OCI-LY1 (cell line): ENCODE results near the gene REEP5.
"Not testable (repeated sequence)": the region's sequence is repeated elsewhere in the genome, so short reads cannot be mapped to it uniquely, and the experiment has no call there.

ENCODE experiments used
- H2AFZ ChIP-seq: fragments of 200-600 bp; sonication (generic), shearing (Covaris generic); 2 replicates; pipeline ENCODE4 v1.6.0; 2014; ENCODE audit warnings: antibody characterized with exemption, mild to moderate bottlenecking, low read length
- H3F3A ChIP-seq: fragments of 200-600 bp; sonication (generic), shearing (Covaris generic); 2 replicates; pipeline ENCODE4 v1.6.0; 2014; ENCODE audit warnings: mild to moderate bottlenecking, antibody characterized with exemption, low read length, moderate library complexity; ENCODE audit not compliant: insufficient read depth
- H3K27ac ChIP-seq: fragments of 200-600 bp; sonication (generic); 2 replicates; pipeline ENCODE4 v1.5.1; 2014; ENCODE audit warnings: low read length, mixed run types, mild to moderate bottlenecking, low read depth; ENCODE audit not compliant: poor library complexity, severe bottlenecking
- H3K27me3 ChIP-seq: fragments of 200-600 bp; sonication (generic); 2 replicates; pipeline ENCODE4 v1.6.0; 2014; ENCODE audit warnings: antibody characterized with exemption, mild to moderate bottlenecking, low read length, moderate library complexity; ENCODE audit not compliant: insufficient read depth
- H3K36me3 ChIP-seq: fragments of 200-600 bp; sonication (generic); 2 replicates; pipeline ENCODE4 v1.6.1; 2014; ENCODE audit warnings: mild to moderate bottlenecking, antibody characterized with exemption, low read length, moderate library complexity, mixed read lengths; ENCODE audit not compliant: insufficient read depth
- H3K4me1 ChIP-seq: fragments of 200-600 bp; sonication (generic); 2 replicates; pipeline ENCODE4 v1.5.1; 2014; ENCODE audit warnings: mild to moderate bottlenecking, low read length, moderate library complexity; ENCODE audit not compliant: insufficient read depth, severe bottlenecking
- H3K4me2 ChIP-seq: fragments of 200-600 bp; sonication (generic), shearing (Covaris generic); 2 replicates; pipeline ENCODE4 v1.6.1; 2014; ENCODE audit warnings: low read length
- H3K4me3 ChIP-seq: fragments of 200-600 bp; sonication (generic); 2 replicates; pipeline ENCODE4 v1.5.1; 2014; ENCODE audit warnings: low read length, low read depth, mild to moderate bottlenecking, mixed read lengths; ENCODE audit not compliant: poor library complexity, severe bottlenecking
- H3K79me2 ChIP-seq: fragments of 200-600 bp; shearing (Covaris generic); 2 replicates; pipeline ENCODE4 v1.6.1; 2016; ENCODE audit warnings: mixed run types, low read length, mixed read lengths; ENCODE audit not compliant: insufficient read depth
- H3K9ac ChIP-seq: fragments of 200-600 bp; sonication (generic), shearing (Covaris generic); 2 replicates; pipeline ENCODE4 v1.6.1; 2014; ENCODE audit warnings: mild to moderate bottlenecking, low read length, mixed read lengths
- H3K9me2 ChIP-seq: fragments of 200-600 bp; sonication (generic), shearing (Covaris generic); 2 replicates; pipeline ENCODE4 v1.6.1; 2014; ENCODE audit warnings: low read depth, mild to moderate bottlenecking, low read length, mixed read lengths
- H3K9me3 ChIP-seq: fragments of 200-600 bp; shearing (Covaris generic); 2 replicates; pipeline ENCODE4 v1.6.1; 2014; ENCODE audit warnings: low read length, mixed read lengths
- H4K20me1 ChIP-seq: fragments of 200-600 bp; sonication (generic), shearing (Covaris generic); 2 replicates; pipeline ENCODE4 v1.6.0; 2016; ENCODE audit warnings: mild to moderate bottlenecking, low read length; ENCODE audit not compliant: insufficient read depth
- EZH2 ChIP-seq: fragments of 200-600 bp; sonication (generic), shearing (Covaris generic); IDR thresholded peaks from 2 replicates; pipeline ENCODE4 v1.8.0; 2017; ENCODE audit warnings: borderline replicate concordance, mixed run types, mild to moderate bottlenecking, antibody characterized with exemption, low read length, moderate library complexity, mixed read lengths
- TF ChIP-seq, protein P1 (sequence below): fragments of 200-600 bp; sonication (generic), shearing (Covaris generic); IDR thresholded peaks from 2 replicates; pipeline ENCODE4 v1.5.1; 2017; ENCODE audit warnings: mild to moderate bottlenecking, antibody characterized with exemption, low read length, moderate library complexity, mixed read lengths

The REEP5 gene

DNA sequence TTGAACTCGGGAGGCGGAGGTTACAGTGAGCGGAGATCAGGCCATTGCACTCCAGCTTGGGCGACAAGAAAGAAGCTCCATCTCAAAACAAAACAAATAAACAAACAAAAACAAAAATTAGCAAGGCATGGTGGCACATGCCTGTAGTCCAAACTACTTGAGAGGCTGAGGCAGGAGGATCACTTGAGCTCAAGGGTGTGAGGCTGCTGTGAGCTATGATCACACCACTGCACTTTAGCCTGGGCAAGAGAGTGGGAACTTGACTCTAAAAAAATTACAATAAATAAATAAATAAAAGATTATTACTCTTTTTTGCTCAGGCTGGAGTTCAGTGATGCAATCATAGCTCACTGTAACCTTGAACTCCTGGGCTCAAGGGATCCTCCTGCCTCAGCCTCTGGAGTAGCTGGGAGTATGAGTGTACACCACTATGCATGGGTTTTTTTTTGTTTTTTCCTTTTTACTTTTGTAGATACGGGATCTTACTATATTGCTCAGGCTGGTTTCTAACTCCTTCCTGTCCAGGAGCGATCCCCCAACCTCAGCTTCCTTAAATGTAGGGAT lies 45.6 kb upstream of the REEP5 start:
- H2AFZ ChIP-seq = no peak overlapping the region
- H3K36me3 ChIP-seq = no peaks in the 10 kb centered on the region

GRCh38 chr5:112965733-112966306 lies 43.8 kb upstream of the REEP5 start:
- Histone ChIP-seq H2AFZ (no peak overlapping the region), H3K4me3 (no peak overlapping the region), H4K20me1 (no peaks in the 10 kb centered on the region), H3K27ac (no peak overlapping the region), H3K79me2 (no peaks in the 10 kb centered on the region), H3K4me1 (peaks cover 22% of the 10 kb centered on the region), H3K4me2 (no peak overlapping the region), H3F3A (no peaks in the 10 kb centered on the region), H3K36me3 (no peaks in the 10 kb centered on the region), H3K9me3 (no peaks in the 10 kb centered on the region), H3K9me2 (no peaks in the 10 kb centered on the region), H3K9ac (no peak overlapping the region), H3K27me3 (no peaks in the 10 kb centered on the region)
- TF ChIP-seq, protein P1, sequence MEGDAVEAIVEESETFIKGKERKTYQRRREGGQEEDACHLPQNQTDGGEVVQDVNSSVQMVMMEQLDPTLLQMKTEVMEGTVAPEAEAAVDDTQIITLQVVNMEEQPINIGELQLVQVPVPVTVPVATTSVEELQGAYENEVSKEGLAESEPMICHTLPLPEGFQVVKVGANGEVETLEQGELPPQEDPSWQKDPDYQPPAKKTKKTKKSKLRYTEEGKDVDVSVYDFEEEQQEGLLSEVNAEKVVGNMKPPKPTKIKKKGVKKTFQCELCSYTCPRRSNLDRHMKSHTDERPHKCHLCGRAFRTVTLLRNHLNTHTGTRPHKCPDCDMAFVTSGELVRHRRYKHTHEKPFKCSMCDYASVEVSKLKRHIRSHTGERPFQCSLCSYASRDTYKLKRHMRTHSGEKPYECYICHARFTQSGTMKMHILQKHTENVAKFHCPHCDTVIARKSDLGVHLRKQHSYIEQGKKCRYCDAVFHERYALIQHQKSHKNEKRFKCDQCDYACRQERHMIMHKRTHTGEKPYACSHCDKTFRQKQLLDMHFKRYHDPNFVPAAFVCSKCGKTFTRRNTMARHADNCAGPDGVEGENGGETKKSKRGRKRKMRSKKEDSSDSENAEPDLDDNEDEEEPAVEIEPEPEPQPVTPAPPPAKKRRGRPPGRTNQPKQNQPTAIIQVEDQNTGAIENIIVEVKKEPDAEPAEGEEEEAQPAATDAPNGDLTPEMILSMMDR = no peak
- no peak for TF ChIP-seq EZH2

More for the DNA sequence above, 45.6 kb upstream of the REEP5 start:
- H4K20me1 ChIP-seq = no peaks in the 10 kb centered on the region
- no peak overlapping the region for H3K27ac ChIP-seq
- no peaks in the 10 kb centered on the region for H3K27me3 ChIP-seq
- H3K9me3 ChIP-seq = no peaks in the 10 kb centered on the region
- H3K79me2 ChIP-seq = no peaks in the 10 kb centered on the region
- no peaks in the 10 kb centered on the region for H3F3A ChIP-seq
- peaks cover 22% of the 10 kb centered on the region for H3K4me1 ChIP-seq
- H3K4me2 ChIP-seq = no peak overlapping the region
- TF ChIP-seq, protein P1 = no peak
- no peaks in the 10 kb centered on the region for H3K9me2 ChIP-seq
- no peak overlapping the region for H3K9ac ChIP-seq
- no peak overlapping the region for H3K4me3 ChIP-seq

DNA sequence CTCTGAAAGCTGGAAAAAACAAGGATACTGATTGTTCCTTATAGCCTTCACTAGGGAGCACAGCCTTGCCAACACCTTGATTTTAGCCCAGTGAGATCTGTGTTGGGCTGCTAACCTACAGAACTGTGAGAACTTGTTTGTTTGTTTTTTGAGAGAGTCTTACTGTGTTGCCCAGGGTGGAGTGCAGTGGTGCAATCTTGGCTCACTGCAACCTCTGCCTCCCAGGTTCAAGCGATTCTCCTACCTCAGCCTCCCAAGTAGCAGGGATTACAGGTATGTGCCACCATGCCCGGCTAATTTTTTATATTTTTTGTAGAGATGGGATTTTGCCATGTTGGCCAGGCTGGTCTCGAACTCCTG lies 41.3 kb upstream of the REEP5 start:
- H2AFZ ChIP-seq, H3K9ac ChIP-seq, H3K79me2 ChIP-seq, H3K36me3 ChIP-seq, H4K20me1 ChIP-seq, H3K4me3 ChIP-seq, H3K27me3 ChIP-seq, H3K9me2 ChIP-seq, H3F3A ChIP-seq, H3K27ac ChIP-seq, H3K4me2 ChIP-seq, H3K9me3 ChIP-seq: not testable (repeated sequence)
- H3K4me1 ChIP-seq = peaks cover 14% of the 10 kb centered on the region

- Histone ChIP-seq H3K9ac (no peak overlapping the region), H2AFZ (no peak overlapping the region), H4K20me1 (no peaks in the 10 kb centered on the region), H3K4me3 (no peak overlapping the region), H3K27ac (no peak overlapping the region), H3K4me2 (no peak overlapping the region), H3K9me3 (no peaks in the 10 kb centered on the region), H3K9me2 (no peaks in the 10 kb centered on the region), H3K4me1 (peaks cover 15% of the 10 kb centered on the region), H3F3A (no peaks in the 10 kb centered on the region), H3K27me3 (no peaks in the 10 kb centered on the region), H3K79me2 (no peaks in the 10 kb centered on the region), H3K36me3 (no peaks in the 10 kb centered on the region)
- no peak for TF ChIP-seq EZH2
- TF ChIP-seq, protein P1 = no peak
These were observed 39.0 kb upstream of the REEP5 start for GRCh38 chr5:112960863-112961504.
